Urothelium cell line (cell line): ENCODE data around the gene VEGFB.

Experiments
- DNase-seq: peaks from one replicate; pipeline ENCODE4 v3.0.0; 2011; ENCODE audit warnings: low spot score, mixed read lengths
- FAIRE-seq: peaks from 2 replicates; lab custom pipeline; 2011; peaks lifted over from hg19 to GRCh38; lab: Jason Lieb, UNC

The VEGFB gene

GRCh38 chr11:64276653-64277431, 42.5 kb downstream of the VEGFB start:
- FAIRE-seq, result no peak
- DNase-seq, result peak; percentile 64

DNA sequence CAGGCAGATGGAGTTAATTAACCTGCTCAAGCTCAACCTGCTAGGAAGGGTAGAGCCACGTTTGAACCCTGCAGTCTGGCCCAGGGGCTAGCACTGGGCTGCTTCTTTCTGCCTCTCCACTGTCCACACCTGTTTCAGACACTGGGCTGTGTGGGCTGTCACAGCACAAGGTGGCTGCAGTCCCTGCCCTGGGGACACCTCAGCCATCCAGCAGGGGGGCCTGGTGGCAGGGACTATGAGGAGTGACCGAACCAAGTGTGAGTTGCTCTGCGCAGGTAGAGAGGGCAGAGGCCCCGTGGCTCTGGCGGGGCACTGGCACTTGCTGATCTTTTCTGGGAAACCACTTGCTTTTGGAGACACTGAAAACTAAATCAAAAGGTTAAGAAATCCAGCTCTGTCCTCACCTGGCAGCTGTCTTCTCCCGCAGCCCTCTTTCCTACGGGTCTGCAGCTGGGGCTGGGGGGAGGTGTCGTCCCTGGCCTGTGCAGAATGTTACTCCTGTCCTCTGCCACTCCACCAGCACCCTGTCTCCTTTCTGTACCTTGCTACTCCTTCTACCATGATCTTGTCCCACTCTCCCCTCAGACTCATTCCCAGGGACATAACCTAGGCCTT, 44.3 kb downstream of the VEGFB start:
- no peak for FAIRE-seq
- DNase-seq, result no peak

DNA sequence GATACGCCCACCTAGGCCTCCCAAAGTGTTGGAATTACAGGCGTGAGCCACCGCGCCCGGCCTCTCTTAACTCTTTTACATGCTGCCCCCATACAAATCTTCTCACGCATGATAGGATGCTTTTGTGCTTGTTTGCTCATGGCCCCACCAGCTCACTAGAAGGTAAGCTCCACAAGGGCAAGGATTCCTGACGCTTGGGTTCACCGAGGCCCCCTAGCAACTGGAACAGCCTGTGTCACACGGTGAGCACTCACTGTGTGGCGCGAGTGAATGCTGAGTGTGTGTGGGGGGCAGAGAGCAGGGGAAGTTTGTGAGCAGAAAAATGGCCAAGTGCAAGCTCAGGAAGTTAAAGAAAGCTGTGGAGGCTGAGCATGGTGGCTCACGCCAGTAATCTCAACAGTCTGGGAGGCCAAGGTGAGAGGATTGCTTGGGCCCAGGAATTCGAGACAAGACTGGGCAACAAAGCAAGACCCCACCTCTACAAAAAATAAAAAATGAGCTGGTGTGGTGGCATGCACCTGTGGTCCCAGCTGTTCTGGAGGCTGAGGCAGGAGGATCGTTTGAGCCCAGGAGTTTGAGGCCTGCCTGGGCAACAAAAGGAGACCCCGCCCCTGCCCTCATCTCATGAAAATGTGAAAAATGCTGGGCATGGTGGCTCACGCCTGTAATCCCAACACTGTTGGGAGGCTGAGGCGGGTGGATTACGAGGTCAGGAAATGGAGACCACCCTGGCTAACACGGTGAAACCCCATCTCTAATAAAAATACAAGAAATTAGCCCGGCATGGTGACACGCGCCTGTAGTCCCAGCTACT, 47.8 kb downstream of the VEGFB start:
- FAIRE-seq (no peak), DNase-seq (no peak)

DNA sequence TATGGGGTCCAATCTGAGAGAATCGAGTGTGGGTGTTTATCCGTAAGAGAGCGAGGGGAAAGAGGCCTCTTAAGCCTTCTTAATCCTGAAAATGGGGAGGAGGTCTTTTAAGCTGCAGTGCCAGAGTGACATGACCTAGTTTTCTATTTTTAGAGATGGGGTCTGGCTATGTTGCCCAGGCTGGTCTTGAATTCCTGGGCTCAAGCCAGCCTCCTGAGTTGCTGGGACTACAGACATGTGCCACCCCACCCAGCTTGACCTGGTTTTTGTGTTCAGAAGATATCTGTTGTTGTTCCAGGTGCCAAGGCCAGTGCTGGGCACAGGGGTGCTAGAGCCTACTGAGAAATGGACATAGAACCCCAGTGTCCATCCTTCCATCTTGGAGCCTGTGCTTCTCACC, 48.7 kb downstream of the VEGFB start:
- no peak for FAIRE-seq
- no peak for DNase-seq

DNA sequence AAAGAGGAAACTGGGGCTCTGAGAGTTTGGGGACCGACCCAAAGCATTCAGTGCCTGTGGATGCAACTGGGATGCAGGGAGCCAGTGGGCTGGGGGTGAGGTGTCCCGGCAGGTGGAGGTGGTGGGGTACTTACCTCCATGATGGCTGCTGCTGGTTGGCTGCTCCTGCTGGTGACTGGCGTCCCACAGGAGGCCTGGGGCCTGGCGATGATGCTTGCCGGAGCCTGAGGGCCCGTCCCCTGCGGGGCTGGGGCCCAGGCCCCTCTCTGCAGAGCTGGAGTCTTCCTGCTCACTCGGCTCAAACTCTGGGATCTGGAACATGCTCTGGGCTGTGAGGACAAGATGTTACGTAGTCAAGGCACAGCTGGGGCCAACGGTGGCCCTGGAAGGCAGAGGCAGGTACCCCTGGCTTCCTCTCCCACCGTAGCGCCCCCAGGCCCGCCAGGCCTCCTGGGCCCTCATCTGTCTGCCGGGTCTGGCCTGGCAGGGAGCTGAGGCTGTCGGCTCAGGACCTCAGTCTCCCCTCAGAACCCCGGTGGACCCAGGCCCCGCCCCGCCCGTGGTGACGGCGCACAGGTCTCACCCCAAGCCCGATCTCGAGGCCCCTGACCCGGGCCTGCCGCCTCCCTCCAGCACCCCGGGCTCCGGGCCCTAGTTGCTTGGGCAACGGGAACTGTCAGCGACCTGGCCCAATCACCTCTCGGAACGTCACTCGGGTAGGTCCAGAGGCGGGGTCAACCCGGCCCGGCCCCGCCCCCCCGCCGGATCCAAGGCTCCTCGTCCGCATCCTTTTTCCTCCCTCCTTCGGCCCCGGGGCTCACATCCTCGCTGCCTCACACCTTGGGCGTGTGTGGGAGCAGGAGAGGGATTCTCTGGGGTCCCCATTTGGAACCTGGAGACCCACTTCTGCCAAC, 49.9 kb downstream of the VEGFB start, which contains the start of gene BAD:
TSS of gene BAD (minus strand) at position 618 of the 914 bp plus-strand sequence. CDS start at position 321, 297 bp downstream.
- DNase-seq (peak; percentile 97), FAIRE-seq (peak; percentile 65)

DNA sequence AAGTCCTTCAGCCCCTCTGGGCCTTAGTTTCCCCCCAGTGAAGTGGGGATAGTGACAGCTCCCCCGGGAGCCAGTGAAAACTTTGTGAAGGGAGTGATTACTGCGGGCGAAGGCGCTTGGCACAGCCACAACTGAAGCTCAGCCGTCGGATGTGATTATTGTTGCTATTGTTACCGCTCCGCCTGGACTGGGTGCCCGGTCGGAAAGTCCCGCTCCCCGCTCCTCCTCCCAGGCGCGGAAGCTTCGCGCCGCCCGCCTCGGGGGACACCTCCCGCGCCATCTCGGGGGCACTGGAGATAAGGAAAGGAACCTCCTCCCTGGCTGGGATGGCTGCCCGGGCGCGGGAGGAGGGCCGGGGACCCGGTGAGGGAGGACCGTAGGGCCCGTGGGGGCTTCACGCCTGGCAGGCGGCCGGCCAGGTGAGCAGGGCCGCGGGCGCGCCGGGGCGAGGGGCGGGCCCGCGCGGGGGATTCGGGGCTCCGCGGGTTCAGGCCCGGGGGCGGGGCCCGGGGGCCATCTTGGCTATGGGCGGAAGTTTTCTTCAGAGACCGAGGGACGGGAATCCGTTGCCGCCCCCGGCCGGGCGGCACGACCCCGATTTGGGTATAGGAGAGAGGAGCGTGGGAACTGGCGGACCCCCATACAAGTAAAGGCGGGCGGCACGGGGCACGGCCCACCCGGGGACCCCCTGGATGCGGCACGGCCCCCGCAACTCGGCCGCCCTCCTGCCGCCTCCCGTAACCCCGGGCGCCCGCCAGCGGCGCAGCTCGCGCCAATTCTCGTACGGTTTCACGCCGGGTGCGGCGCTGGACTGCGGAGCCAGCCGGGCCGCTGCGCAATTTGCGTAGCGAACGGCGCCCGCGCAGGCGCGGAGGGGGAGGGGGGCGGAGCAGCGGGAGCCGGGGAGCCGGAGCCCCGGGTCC, 50.8 kb downstream of the VEGFB start, which contains the start of gene GPR137:
TSS of gene GPR137 (plus strand) at position 887 of the 923 bp plus-strand sequence. CDS start 677 bp downstream, outside the sequence.
- peak; percentile 52 for FAIRE-seq
- peak; percentile 85 for DNase-seq

- no peak for DNase-seq
- FAIRE-seq, result no peak
Measured at GRCh38 chr11:64285885-64286800, 51.8 kb downstream of the VEGFB start.

DNA sequence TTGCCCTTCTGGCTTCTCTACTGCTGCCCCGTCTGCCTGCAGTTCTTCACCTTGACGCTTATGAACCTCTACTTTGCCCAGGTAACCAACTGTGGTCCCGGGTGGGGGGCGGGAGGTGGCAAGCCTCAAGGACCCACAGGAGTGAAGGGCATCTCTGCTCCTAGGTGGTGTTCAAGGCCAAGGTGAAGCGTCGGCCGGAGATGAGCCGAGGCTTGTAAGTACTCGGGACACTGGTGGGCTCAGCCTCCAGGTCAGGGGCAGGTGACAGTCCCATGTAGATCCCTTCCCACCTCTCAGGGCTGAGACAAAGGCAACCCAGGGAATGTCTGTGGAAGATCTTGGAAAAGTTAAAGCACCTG, 52.4 kb downstream of the VEGFB start:
- FAIRE-seq, result no peak
- no peak for DNase-seq

- FAIRE-seq (no peak), DNase-seq (no peak)
Measured at GRCh38 chr11:64287676-64288352, 53.4 kb downstream of the VEGFB start.

DNA sequence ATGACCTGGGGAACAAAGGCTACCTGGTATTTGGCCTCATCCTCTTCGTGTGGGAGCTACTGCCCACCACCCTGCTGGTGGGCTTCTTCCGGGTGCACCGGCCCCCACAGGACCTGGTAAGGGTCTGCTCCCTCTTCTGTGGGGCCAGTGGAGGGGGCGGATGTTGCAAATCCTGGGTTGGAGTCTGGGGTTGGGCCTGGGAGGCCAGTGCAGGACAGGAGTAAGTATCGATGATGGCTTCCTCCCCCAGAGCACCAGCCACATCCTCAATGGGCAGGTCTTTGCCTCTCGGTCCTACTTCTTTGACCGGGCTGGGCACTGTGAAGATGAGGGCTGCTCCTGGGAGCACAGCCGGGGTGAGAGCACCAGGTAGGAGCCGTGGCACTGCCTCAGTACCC, 54.0 kb downstream of the VEGFB start:
- DNase-seq (no peak), FAIRE-seq (no peak)
